GM23338 (cell line): Measurements from ENCODE around the gene MIAT. TPM values are rescaled to one million over a fixed set of nuclear protein-coding genes. Genes with fewer than 3 reads are reported as not detected.
A peak's percentile ranks its signal among the peaks of the same experiment; 100 is the strongest.

ENCODE experiments used
- ATAC-seq: fragments of 200-7000 bp; cut with Tn5 transposase; 3 replicates; pipeline ENCODE4 v1.9.1; 2020
- DNase-seq: peaks from one replicate; pipeline ENCODE4 v3.0.0-alpha.2; 2015; ENCODE audit warnings: low spot score
- H2AFZ ChIP-seq: fragments of 200-600 bp; sonication (generic); 2 replicates; pipeline ENCODE4 v1.8.0; 2016; ENCODE audit warnings: antibody characterized with exemption, mild to moderate bottlenecking, moderate library complexity
- H3F3A ChIP-seq: fragments of 200-600 bp; sonication (generic); replicated peaks from 2 replicates; pipeline ENCODE4 v1.8.0; 2017; ENCODE audit warnings: antibody characterized with exemption, mixed run types, low read depth
- H3K27ac ChIP-seq: fragments of 200-600 bp; sonication (generic); 2 replicates; pipeline ENCODE4 v1.6.1; 2016; ENCODE audit warnings: low read depth
- H3K27me3 ChIP-seq: fragments of 200-600 bp; sonication (generic); 2 replicates; pipeline ENCODE4 v1.8.0; 2016; ENCODE audit warnings: mild to moderate bottlenecking, mixed run types, moderate library complexity; ENCODE audit not compliant: insufficient read depth
- H3K36me3 ChIP-seq: fragments of 200-600 bp; sonication (generic); 2 replicates; pipeline ENCODE4 v1.8.0; 2016; ENCODE audit warnings: mild to moderate bottlenecking; ENCODE audit not compliant: insufficient read depth
- H3K4me1 ChIP-seq: fragments of 200-600 bp; sonication (generic); 2 replicates; pipeline ENCODE4 v1.8.0; 2016; ENCODE audit warnings: mild to moderate bottlenecking, moderate library complexity; ENCODE audit not compliant: insufficient read depth
- H3K4me2 ChIP-seq: fragments of 200-600 bp; sonication (generic); 2 replicates; pipeline ENCODE4 v1.7.1; 2017; ENCODE audit warnings: mixed run types
- H3K4me3 ChIP-seq: fragments of 200-600 bp; sonication (generic); 2 replicates; pipeline ENCODE4 v1.6.1; 2016; ENCODE audit warnings: mixed run types
- H3K79me2 ChIP-seq: fragments of 200-600 bp; sonication (generic); replicated peaks from 2 replicates; pipeline ENCODE4 v1.8.0; 2017; ENCODE audit warnings: mild to moderate bottlenecking; ENCODE audit not compliant: insufficient read depth
- H3K9me2 ChIP-seq: fragments of 200-600 bp; sonication (generic); 2 replicates; pipeline ENCODE4 v1.8.0; 2017; ENCODE audit not compliant: insufficient read depth
- H4K20me1 ChIP-seq: fragments of 200-600 bp; sonication (generic); replicated peaks from 2 replicates; pipeline ENCODE4 v1.8.0; 2017; ENCODE audit warnings: mild to moderate bottlenecking; ENCODE audit not compliant: insufficient read depth
- H3K27ac Mint-ChIP-seq: 2 replicates; pipeline ENCODE4 v1.8.0; 2020; ENCODE audit warnings: inconsistent platforms, mild to moderate bottlenecking, moderate library complexity, mixed read lengths
- H3K27me3 Mint-ChIP-seq: 3 replicates; pipeline ENCODE4 v1.8.0; 2022; ENCODE audit warnings: low read depth, mild to moderate bottlenecking, moderate library complexity, mixed read lengths, inconsistent platforms; ENCODE audit not compliant: insufficient read depth, poor library complexity
- H3K36me3 Mint-ChIP-seq: 3 replicates; pipeline ENCODE4 v1.8.0; 2021; ENCODE audit warnings: low read depth, mild to moderate bottlenecking, inconsistent platforms, moderate library complexity, mixed read lengths
- H3K4me1 Mint-ChIP-seq: 3 replicates; pipeline ENCODE4 v1.8.0; 2020; ENCODE audit warnings: mild to moderate bottlenecking, inconsistent platforms, mixed read lengths
- H3K4me3 Mint-ChIP-seq: 3 replicates; pipeline ENCODE4 v1.8.0; 2021; ENCODE audit warnings: moderate library complexity, mild to moderate bottlenecking, inconsistent platforms, mixed read lengths
- H3K9me3 Mint-ChIP-seq: 3 replicates; pipeline ENCODE4 v1.8.0; 2020; ENCODE audit warnings: moderate library complexity, mild to moderate bottlenecking, inconsistent platforms, mixed read lengths
- EZH2 ChIP-seq: fragments of 200-600 bp; sonication (generic); IDR thresholded peaks from one replicate; pipeline ENCODE4 v1.8.0; 2017; ENCODE audit warnings: antibody characterized with exemption, mild to moderate bottlenecking, low read depth; ENCODE audit not compliant: unreplicated experiment
- EZH2phosphoT487 ChIP-seq: fragments of 200-600 bp; sonication (generic); IDR thresholded peaks from one replicate; pipeline ENCODE4 v1.8.1; 2018; ENCODE audit warnings: antibody characterized with exemption; ENCODE audit not compliant: unreplicated experiment
- JUNB ChIP-seq: IDR thresholded peaks from one replicate; pipeline ENCODE4 v1.6.1; 2016; ENCODE audit warnings: antibody characterized with exemption; ENCODE audit not compliant: unreplicated experiment
- POLR2AphosphoS5 ChIP-seq: IDR thresholded peaks from 2 replicates; pipeline ENCODE4 v1.6.1; 2016; ENCODE audit warnings: antibody characterized with exemption, low read depth
- REST ChIP-seq: IDR thresholded peaks from one replicate; pipeline ENCODE4 v1.6.1; 2018; ENCODE audit warnings: antibody characterized with exemption; ENCODE audit not compliant: unreplicated experiment
- STAT1 ChIP-seq: IDR thresholded peaks from one replicate; pipeline ENCODE4 v1.6.1; 2016; ENCODE audit warnings: antibody characterized with exemption; ENCODE audit not compliant: unreplicated experiment
- ZNF114 ChIP-seq: fragments of 250-450 bp; sonication (Bioruptor Pico); IDR thresholded peaks from 2 replicates; pipeline ENCODE4 v1.5.0; 2020; ENCODE audit warnings: mild to moderate bottlenecking, moderate library complexity
- ZNF331 ChIP-seq: fragments of 250-450 bp; sonication (Bioruptor Pico); IDR thresholded peaks from 2 replicates; pipeline ENCODE4 v1.5.0; 2020; ENCODE audit warnings: low read depth, mild to moderate bottlenecking, moderate library complexity
- ZNF462 ChIP-seq: fragments of 250-450 bp; sonication (Bioruptor Pico); IDR thresholded peaks from 2 replicates; pipeline ENCODE4 v1.5.0; 2020; ENCODE audit warnings: mild to moderate bottlenecking, moderate library complexity
- polyA plus RNA-seq: library from polyadenylated mRNA; unstranded; fragments of >200 nt; fragmentation: Nextera tagmentation; extraction: Ambion mirVana; gene quantifications from 2 replicates; pipeline ENCODE4 v1.2.1, GENCODE V29; 2016
- total RNA-seq: library from RNA; depleted of rRNA; stranded (reverse); fragments of >200 nt; shearing (Covaris generic); gene quantifications from 2 replicates; pipeline ENCODE4 v1.2.3, GENCODE V29; 2014

The MIAT gene
- total and polyA plus RNA-seq, 2 experiments from 2014 or later: 10.0 to 63.6 TPM

GRCh38 chr22:26660356-26660755 lies 3.0 kb downstream of the MIAT start:
- Mint-ChIP-seq H3K36me3 (peaks cover 37% of the 10 kb centered on the region), H3K9me3 (no peaks in the 10 kb centered on the region), H3K4me3 (peak overlapping the region; percentile 28; the same call in 2 of the 3 replicates), H3K27ac (peak overlapping the region; percentile 36; the same call in 1 of the 2 replicates), H3K27me3 (peaks cover 7% of the 10 kb centered on the region), H3K4me1 (peaks cover 31% of the 10 kb centered on the region)
- Histone ChIP-seq H3K4me3 (no peak overlapping the region), H3K79me2 (peaks cover 50% of the 10 kb centered on the region), H2AFZ (no peak overlapping the region), H3K27me3 (peaks cover 12% of the 10 kb centered on the region), H3K36me3 (0 out of 2 replicates have a peak, but pooled peaks cover 8% of the 10 kb centered on the region), H4K20me1 (peaks cover 7% of the 10 kb centered on the region; the same call in 1 of the 2 replicates), H3F3A (peaks cover 8% of the 10 kb centered on the region; the same call in 1 of the 2 replicates), H3K4me2 (peak overlapping the region; percentile 48; the same call in 1 of the 2 replicates), H3K9me2 (no peaks in the 10 kb centered on the region), H3K27ac (0 out of 2 replicates have a peak overlapping the region, but pooled peaks have one; percentile 47), H3K4me1 (peaks cover 26% of the 10 kb centered on the region)
- TF ChIP-seq ZNF114 (CRISPR knock-in tag) (no peak), EZH2phosphoT487 (no peak), ZNF331 (CRISPR knock-in tag) (no peak)
- ATAC-seq: no peak
- no peak for DNase-seq

GRCh38 chr22:26660961-26661578 lies 3.7 kb downstream of the MIAT start:
- no peaks in the 10 kb centered on the region for H3K9me3 Mint-ChIP-seq
- Histone ChIP-seq H3K4me1 (peaks cover 26% of the 10 kb centered on the region), H3F3A (peaks cover 8% of the 10 kb centered on the region; the same call in 1 of the 2 replicates), H3K4me2 (peak overlapping the region; percentile 48; the same call in 1 of the 2 replicates), H3K27ac (peak overlapping the region; percentile 47; the same call in 1 of the 2 replicates), H3K4me3 (no peak overlapping the region), H3K27me3 (peaks cover 12% of the 10 kb centered on the region), H4K20me1 (peaks cover 7% of the 10 kb centered on the region), H3K79me2 (peaks cover 50% of the 10 kb centered on the region), H3K36me3 (0 out of 2 replicates have a peak, but pooled peaks cover 10% of the 10 kb centered on the region), H3K9me2 (no peaks in the 10 kb centered on the region), H2AFZ (no peak overlapping the region)
- ATAC-seq: peak; percentile 2; the same call in 2 of the 3 replicates
- H3K27ac Mint-ChIP-seq: peak overlapping the region; percentile 36; the same call in 1 of the 2 replicates
- H3K27me3 Mint-ChIP-seq: peaks cover 7% of the 10 kb centered on the region
- H3K4me1 Mint-ChIP-seq: peaks cover 35% of the 10 kb centered on the region
- peak; percentile 43 for DNase-seq
- H3K36me3 Mint-ChIP-seq: peaks cover 43% of the 10 kb centered on the region
- H3K4me3 Mint-ChIP-seq: no peak overlapping the region; the same call in 2 of the 3 replicates
- no peak for TF ChIP-seq STAT1
- TF ChIP-seq JUNB: no peak
- no peak for TF ChIP-seq ZNF114 (CRISPR knock-in tag)
- TF ChIP-seq POLR2AphosphoS5: no peak
- no peak; the same call in 1 of the 2 replicates for TF ChIP-seq ZNF462 (CRISPR knock-in tag)
- TF ChIP-seq EZH2: no peak
- no peak for TF ChIP-seq REST
